GM19099 (cell line): ENCODE results near the gene TMCC1.

Experiments used
- POLR2A ChIP-seq: IDR thresholded peaks from 3 replicates; pipeline ENCODE4 v1.6.1; 2011; ENCODE audit warnings: low read depth; ENCODE audit not compliant: insufficient read length; ENCODE audit errors: extremely low read depth

The TMCC1 gene

GRCh38 chr3:129665024-129665768 is 228.3 kb downstream of the TMCC1 start:
- TF ChIP-seq POLR2A, result no peak

DNA sequence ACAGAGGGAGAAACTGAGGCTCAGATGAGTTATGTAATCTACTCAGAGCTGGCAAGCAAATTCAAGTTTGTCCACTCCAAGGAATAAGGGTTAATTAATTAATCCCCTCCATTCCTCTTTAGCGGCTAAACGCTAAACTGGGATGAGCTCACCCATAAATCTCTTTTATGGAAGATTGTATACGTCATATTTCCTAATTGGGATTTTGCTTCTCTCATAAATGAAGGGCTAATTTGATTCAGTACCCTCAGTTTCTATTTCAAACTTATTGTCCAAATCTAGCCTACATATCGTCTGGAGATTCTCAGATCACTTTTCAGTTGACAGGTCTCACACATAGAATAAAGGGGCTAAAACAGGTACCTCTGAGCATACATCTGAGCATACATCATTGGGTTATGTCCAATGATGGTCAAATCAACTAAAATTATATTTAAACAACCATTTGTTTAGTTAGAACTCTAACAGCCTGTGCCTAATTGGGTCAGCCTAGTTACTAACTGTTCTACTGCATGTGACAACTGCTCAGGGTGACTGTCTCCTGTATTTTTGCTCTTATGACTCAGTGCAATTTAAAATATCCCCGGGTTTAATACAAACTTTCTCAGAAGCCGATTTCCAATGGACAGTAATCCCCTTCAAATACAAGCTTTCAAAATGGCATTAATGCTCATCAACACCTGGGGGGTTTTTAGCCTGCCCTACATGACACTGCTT is 229.4 kb downstream of the TMCC1 start:
- TF ChIP-seq POLR2A, result no peak

DNA sequence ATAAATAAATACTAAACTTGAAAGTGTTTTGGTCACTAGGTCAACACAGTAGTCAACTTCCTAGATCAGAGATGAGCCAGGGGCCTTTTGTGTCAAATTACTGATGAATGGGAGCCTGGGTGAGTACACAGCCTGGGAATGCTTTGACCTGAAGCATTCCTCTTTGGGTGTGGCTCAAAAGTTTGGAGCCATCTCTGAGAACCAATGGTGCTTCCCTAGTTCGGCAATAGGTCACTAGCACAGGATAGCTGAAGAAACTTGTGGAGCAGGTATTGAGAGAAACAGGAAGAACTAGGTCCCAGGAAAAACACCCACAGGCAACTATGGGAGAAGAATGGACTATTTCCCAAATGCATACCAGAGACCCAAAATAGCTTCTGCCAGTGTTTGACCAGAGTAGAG is 230.5 kb downstream of the TMCC1 start:
- no peak for TF ChIP-seq POLR2A

DNA sequence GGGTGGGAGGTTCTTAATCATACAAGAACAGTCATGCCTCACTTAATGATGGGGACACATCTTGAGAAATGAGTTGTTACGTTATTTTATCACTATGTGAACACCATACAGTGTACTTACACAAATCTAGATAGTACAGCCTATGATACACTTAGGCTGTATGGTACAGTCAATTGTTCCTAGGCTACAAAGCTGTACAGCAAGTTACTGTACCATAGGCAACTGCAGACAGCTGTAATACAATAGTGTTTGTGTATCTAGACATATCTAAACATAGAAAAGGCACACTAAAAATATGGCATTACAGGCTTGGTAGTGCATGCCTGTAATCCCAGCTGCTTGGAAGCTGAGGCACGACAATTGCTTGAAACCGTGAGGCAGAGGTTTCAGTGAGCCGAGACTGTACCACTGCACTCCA is 231.3 kb downstream of the TMCC1 start:
- TF ChIP-seq POLR2A, result no peak

DNA sequence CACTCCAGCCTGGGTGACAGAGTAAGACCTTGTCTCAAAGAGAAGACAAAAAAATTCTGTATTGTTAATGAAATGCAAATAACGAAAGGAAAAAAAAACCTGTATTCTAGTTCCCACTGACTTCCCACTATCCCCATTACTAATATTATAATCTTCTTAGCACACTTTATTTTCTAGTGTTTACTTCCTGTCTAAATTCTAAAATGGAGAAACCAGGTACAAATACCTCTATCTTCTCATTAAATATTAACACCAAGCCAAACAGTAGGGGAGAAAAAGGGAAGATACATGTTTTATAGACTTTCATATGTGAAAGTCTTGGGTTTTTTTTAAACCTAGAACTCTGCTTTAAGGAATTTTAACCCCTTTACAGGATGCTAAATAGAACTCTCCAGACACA is 231.7 kb downstream of the TMCC1 start:
- TF ChIP-seq POLR2A, result no peak

DNA sequence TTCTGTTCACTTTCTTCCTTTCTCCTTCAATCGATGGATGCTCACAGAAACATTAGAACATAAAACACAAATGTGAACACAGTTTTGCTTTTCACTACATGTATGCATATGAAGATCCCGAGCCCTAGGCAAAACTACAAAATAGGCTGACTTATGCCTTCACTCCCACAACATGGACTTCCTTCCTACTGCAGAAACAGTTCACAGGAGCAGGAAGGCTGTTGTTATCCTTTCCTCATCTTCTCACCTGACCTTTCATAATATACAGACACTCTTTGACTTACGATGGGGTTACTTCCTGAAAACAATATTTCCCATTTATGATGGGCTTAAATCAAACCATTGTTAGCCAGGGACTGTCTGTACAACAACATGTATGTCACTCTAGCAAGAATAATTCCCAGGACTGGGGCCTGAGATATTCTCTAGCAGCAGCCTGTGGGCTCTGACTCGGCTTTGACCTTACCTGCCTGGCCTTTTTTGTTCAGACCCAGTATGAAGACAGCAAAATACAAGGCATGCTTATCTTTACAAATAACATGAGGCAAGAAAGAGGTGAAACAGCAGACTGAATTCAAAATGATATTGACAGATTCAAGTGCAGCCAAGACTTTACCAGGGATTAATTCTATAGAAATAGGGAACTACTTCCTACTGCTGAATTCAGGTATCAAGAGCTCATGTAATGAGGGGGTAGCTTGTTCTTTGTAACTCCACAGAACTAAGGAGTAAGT is 235.2 kb downstream of the TMCC1 start:
- TF ChIP-seq POLR2A, result no peak

- TF ChIP-seq POLR2A, result no peak
Observed at GRCh38 chr3:129657261-129658046, 236.1 kb downstream of the TMCC1 start.

GRCh38 chr3:129656659-129657247 is 236.8 kb downstream of the TMCC1 start:
- no peak for TF ChIP-seq POLR2A

DNA sequence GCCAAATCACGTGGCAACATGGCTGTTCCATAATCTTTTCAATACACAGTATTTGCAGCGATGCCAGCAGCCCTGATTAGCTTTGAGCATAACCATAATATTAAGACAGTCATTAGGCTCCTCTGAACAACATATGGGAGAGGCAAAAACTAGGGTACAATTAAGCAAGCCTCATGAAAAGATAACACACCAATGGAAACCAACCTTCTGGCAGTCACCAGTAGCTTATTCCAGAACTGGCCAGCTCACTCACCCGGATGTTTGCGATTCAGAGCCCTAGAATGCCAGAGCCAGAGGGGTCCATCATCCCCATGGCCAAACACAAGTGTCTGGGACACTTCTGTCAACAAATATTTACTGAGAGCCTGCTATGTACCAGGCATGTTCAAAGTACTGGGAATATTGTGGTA is 238.2 kb downstream of the TMCC1 start:
- no peak for TF ChIP-seq POLR2A

GRCh38 chr3:129654131-129654530 is 239.4 kb downstream of the TMCC1 start:
- TF ChIP-seq POLR2A, result no peak

DNA sequence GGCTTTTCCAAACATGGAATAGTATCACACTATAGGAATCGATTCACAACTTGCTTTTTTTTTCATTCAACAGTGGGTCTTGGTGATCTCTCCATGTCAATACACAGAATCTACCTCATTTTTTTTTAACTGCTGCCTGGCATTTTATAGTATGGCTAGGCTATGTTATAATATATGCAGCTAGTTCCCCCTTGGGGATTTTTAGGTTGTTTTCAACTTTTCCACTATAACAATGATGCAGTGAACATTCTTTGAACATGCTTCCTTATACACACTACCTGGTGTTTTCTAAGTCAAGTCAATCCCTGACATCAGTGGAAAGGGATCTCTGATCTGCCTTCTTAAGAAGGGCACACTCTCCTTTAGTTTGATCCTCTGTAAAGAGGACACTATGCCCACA is 240.5 kb downstream of the TMCC1 start:
- TF ChIP-seq POLR2A, result no peak

DNA sequence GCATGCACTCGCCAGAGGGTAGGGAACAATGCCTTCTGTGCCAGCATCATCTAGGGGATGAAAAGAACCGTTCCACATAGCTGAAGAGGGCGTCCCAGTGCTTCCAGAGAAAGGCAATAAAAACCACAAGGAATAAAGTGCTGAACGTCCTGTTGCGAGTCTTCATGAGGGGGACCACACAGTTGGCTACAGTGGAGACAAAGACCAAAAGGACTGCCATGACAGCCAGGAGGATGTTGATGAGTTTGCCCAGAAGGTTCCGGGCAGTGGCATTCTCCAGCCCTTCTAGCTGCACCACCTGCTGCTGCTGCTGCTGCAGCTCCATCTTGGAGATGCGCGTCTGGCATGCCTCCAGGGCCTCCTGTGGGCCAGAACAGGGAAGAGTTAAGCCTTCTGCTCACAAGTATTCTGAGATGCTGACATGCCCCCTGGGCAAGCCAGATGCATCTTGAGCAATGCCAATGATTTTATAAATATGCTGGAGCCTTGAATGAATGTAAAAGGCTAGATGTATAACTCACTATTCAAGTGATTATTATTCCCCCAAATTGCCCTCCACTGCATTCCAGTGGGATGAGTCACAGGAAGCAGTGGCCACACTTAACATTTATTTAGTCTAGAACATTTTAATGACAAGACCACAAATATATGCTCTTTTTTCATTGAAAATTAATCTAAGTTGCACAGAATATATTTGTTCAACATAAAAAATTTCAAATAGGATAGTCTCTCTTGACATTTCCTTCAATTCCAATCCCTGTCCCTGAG is 241.9 kb downstream of the TMCC1 start:
- TF ChIP-seq POLR2A, result no peak

- TF ChIP-seq POLR2A, result no peak
Observed at GRCh38 chr3:129650256-129650872, 243.1 kb downstream of the TMCC1 start.
